Liver (tissue), 3 donors: ENCODE results near the gene PLEKHA5.

Experiments
- GABPA ChIP-seq, 2 donors: IDR thresholded peaks in 1 of 2; conservative IDR thresholded peaks in 1 of 2; 2 replicates each; pipeline ENCODE4 v1.6.1; 2016; ENCODE audit warnings: antibody characterized with exemption in 2 of 2, mild to moderate bottlenecking in 1 of 2, moderate library complexity in 1 of 2
- JUND ChIP-seq, 2 donors: IDR thresholded peaks; 2 replicates each; pipeline ENCODE4 v1.6.1; 2016; ENCODE audit warnings: antibody characterized with exemption in 2 of 2
- TF ChIP-seq, protein P1 (sequence below): fragments of 150-350 bp; IDR thresholded peaks from 2 replicates; pipeline ENCODE4 v1.5.1; 2017; ENCODE audit warnings: improper control_type of control experiment, low read depth, low read length; ENCODE audit not compliant: missing input control
- TF ChIP-seq, protein P2 (sequence below): IDR thresholded peaks from 2 replicates; pipeline ENCODE4 v1.6.1; 2016; ENCODE audit warnings: antibody characterized with exemption
- donor health status: healthy.
- donor health status: healthy.

DNA sequence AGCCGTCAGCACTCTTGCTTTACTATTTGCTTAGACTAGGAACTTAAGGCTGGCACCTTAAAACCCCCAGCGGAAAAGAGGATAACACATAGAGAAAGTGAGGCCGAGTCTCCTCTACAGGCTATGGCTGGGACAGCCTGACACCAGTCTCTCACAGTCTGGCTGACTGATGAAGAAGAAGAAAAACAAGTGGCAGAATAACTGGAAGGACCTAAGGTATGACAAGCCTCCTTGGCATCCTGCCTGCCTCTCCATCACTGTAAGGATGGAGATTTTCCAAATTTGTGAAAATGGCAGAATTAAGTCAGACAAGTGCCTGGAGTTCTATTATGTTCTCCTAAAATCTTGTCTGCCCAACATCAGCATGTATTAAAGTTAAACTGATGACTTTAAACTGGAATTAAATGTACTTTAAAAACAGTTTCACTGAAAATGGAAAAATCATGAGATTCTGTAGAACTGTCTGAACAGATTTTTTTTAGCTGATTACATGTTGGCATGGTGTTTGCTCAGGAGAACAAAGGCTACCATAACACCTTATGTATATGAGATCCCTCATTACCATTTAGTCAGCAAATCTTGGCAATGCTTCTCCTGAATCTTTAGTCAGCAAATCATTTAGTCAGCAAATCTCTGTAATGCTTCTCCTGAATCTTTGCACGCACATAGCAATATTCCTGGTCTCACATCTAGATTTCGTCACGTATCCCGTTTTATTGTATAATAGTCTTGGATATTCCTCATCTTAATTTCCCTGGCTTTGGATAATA is 169.5 kb downstream of the PLEKHA5 start:
- TF ChIP-seq, protein P1, sequence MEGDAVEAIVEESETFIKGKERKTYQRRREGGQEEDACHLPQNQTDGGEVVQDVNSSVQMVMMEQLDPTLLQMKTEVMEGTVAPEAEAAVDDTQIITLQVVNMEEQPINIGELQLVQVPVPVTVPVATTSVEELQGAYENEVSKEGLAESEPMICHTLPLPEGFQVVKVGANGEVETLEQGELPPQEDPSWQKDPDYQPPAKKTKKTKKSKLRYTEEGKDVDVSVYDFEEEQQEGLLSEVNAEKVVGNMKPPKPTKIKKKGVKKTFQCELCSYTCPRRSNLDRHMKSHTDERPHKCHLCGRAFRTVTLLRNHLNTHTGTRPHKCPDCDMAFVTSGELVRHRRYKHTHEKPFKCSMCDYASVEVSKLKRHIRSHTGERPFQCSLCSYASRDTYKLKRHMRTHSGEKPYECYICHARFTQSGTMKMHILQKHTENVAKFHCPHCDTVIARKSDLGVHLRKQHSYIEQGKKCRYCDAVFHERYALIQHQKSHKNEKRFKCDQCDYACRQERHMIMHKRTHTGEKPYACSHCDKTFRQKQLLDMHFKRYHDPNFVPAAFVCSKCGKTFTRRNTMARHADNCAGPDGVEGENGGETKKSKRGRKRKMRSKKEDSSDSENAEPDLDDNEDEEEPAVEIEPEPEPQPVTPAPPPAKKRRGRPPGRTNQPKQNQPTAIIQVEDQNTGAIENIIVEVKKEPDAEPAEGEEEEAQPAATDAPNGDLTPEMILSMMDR = no peak
- TF ChIP-seq GABPA (IDR thresholded peaks at IDR 0.05 in 1 of 2, conservative IDR thresholded peaks at IDR 0.05 in 1 of 2) (no peak), JUND (IDR thresholded peaks at IDR 0.05) (no peak)
- TF ChIP-seq, protein P2, sequence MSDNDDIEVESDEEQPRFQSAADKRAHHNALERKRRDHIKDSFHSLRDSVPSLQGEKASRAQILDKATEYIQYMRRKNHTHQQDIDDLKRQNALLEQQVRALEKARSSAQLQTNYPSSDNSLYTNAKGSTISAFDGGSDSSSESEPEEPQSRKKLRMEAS = no peak
